ENCODE data around the gene ZBTB34. TPM values are rescaled to one million over a fixed set of nuclear protein-coding genes. Genes with fewer than 3 reads are reported as not detected.
"Not testable (repeated sequence)": the region's sequence is repeated elsewhere in the genome, so short reads cannot be mapped to it uniquely, and the experiment has no call there.

Gene ZBTB34
- total RNA-seq = 1 to 10 TPM; 4.2 to 6.5 (median 5.3) TPM
- 1 to 10 TPM; 1.6 to 2.8 TPM for polyA plus RNA-seq
- long read RNA-seq, donor 1, full-length matches to known transcripts = 2 of 2 reads
- long read RNA-seq, donor 1, partial matches to known transcripts = 0 of 2 reads
- long read RNA-seq, donor 1, other reads (novel, unspliced or antisense) = 0 of 2 reads
- long read RNA-seq, donor 2, full-length matches to known transcripts = 3 of 6 reads
- long read RNA-seq, donor 2, partial matches to known transcripts = 0 of 6 reads
- long read RNA-seq, donor 2, other reads (novel, unspliced or antisense) = 3 of 6 reads
- long read RNA-seq, donor 3, full-length matches to known transcripts = 5 of 5 reads
- long read RNA-seq, donor 3, partial matches to known transcripts = 0 of 5 reads
- long read RNA-seq, donor 3, other reads (novel, unspliced or antisense) = 0 of 5 reads

- Histone ChIP-seq H3K9me3 (no peaks in the 10 kb centered on the region), H3K4me1 (peaks cover 4 to 39% (median 33%) of the 10 kb centered on the region in 9 donors), H3K36me3 (peaks cover 0 to 18% (median 0%) of the 10 kb centered on the region in 9 donors), H3K27me3 (no peaks in the 10 kb centered on the region), H3K27ac (peak within 1 kb of the TSS; percentile 91 to 99 (median 94)), H3K4me3 (peak within 1 kb of the TSS; percentile 80 to 97 (median 95))
- DNase-seq (peak; percentile 49 to 73), ATAC-seq (peak; percentile 74 to 91 (median 82))
- peak; percentile 100 for TF ChIP-seq CTCF (IDR thresholded peaks at IDR 0.05)
- intact Hi-C loops (cut with DNase I) = no loop called here
- 0 to 1% methylated on average over 42 to 67 of the region's 67 CpGs for WGBS, 2 donors
Measured at GRCh38 chr9:126860077-126860756, at the start of gene ZBTB34. TSS of gene ZBTB34 (plus strand) at chr9:126860639. CDS start at chr9:126879400, 18,761 bp downstream.

GRCh38 chr9:126813072-126813471 is 47.4 kb upstream of the ZBTB34 start:
- H3K36me3 ChIP-seq = peaks cover 0 to 95% (median 32%) of the 10 kb centered on the region in 9 donors

GRCh38 chr9:126814091-126814490 is 46.3 kb upstream of the ZBTB34 start:
- Histone ChIP-seq H3K4me3 (no peak overlapping the region), H3K27me3 (no peaks in the 10 kb centered on the region), H3K9me3 (peaks cover 0 to 37% (median 17%) of the 10 kb centered on the region in 11 donors), H3K4me1 (peaks cover 0 to 51% (median 17%) of the 10 kb centered on the region in 9 donors), H3K36me3 (peaks cover 0 to 100% (median 37%) of the 10 kb centered on the region in 9 donors), H3K27ac (peak overlapping the region in 1 of 10 donors; percentile 53)
- intact Hi-C loops (cut with DNase I) = no loop called here
- TF ChIP-seq CTCF (IDR thresholded peaks at IDR 0.05) = no peak
- no peak for DNase-seq
- no peak for ATAC-seq

More at GRCh38 chr9:126813072-126813471, 47.4 kb upstream of the ZBTB34 start:
- peaks cover 0 to 61% (median 28%) of the 10 kb centered on the region in 9 donors for H3K4me1 ChIP-seq
- no peak overlapping the region for H3K4me3 ChIP-seq
- peaks cover 0 to 27% (median 10%) of the 10 kb centered on the region in 11 donors for H3K9me3 ChIP-seq
- no peak for DNase-seq
- H3K27me3 ChIP-seq = no peaks in the 10 kb centered on the region
- WGBS, 2 donors = 62 to 73% methylated on average over 11 of the region's 11 CpGs
- H3K27ac ChIP-seq = peak overlapping the region in 4 of 10 donors; percentile 16 to 54 (median 42)
- ATAC-seq = peak in 5 of 8 donors; percentile 18 to 71 (median 37)
- intact Hi-C loops (cut with DNase I) = no loop called here
- no peak for TF ChIP-seq CTCF (IDR thresholded peaks at IDR 0.05)

- H3K9me3 ChIP-seq = peaks cover 0 to 53% (median 19%) of the 10 kb centered on the region in 11 donors
- H3K4me3 ChIP-seq; H3K27ac ChIP-seq; ATAC-seq; intact Hi-C loops (cut with DNase I); H3K27me3 ChIP-seq; DNase-seq: not testable (repeated sequence)
- 98 to 99% methylated on average over 7 of the region's 7 CpGs for WGBS, 2 donors
- peaks cover 0 to 89% (median 34%) of the 10 kb centered on the region in 9 donors for H3K36me3 ChIP-seq
- H3K4me1 ChIP-seq = peaks cover 0 to 46% (median 26%) of the 10 kb centered on the region in 9 donors
Measured at GRCh38 chr9:126817615-126818014, 42.8 kb upstream of the ZBTB34 start.
